Measurements from ENCODE around the gene ARHGEF37.

The ARHGEF37 gene

GRCh38 chr5:149611326-149611725 lies 30.0 kb downstream of the ARHGEF37 start:
- no peaks in the 10 kb centered on the region for H3K9me2 ChIP-seq (replicated peaks; ENCODE audit: control insufficient read depth, low read length)
- H3K4me3 ChIP-seq (ENCODE audit: low read length) = peak overlapping the region; percentile 71
- peaks cover 21% of the 10 kb centered on the region for H3F3A ChIP-seq (ENCODE audit: control insufficient read depth, insufficient read depth)
- H3K27ac ChIP-seq (ENCODE audit: low read depth, low read length) = peak overlapping the region; percentile 100
- H3K27me3 ChIP-seq (ENCODE audit: control insufficient read depth, low read length) = no peaks in the 10 kb centered on the region
- H3K79me2 ChIP-seq (ENCODE audit: control insufficient read depth, low read length) = peaks cover 62% of the 10 kb centered on the region
- peaks cover 84% of the 10 kb centered on the region for H3K4me1 ChIP-seq (ENCODE audit: control insufficient read depth, low read length)
- H3K9me3 ChIP-seq (ENCODE audit: control insufficient read depth, insufficient read depth, low read length) = peaks cover 13% of the 10 kb centered on the region
- H4K20me1 ChIP-seq (ENCODE audit: control insufficient read depth, insufficient read depth, low read depth, low read length) = no peaks in the 10 kb centered on the region
- peaks cover 65% of the 10 kb centered on the region for H3K36me3 ChIP-seq (ENCODE audit: control insufficient read depth, low read length)
- H3K4me2 ChIP-seq (ENCODE audit: low read length) = peak overlapping the region; percentile 70
- TF ChIP-seq, protein P1, sequence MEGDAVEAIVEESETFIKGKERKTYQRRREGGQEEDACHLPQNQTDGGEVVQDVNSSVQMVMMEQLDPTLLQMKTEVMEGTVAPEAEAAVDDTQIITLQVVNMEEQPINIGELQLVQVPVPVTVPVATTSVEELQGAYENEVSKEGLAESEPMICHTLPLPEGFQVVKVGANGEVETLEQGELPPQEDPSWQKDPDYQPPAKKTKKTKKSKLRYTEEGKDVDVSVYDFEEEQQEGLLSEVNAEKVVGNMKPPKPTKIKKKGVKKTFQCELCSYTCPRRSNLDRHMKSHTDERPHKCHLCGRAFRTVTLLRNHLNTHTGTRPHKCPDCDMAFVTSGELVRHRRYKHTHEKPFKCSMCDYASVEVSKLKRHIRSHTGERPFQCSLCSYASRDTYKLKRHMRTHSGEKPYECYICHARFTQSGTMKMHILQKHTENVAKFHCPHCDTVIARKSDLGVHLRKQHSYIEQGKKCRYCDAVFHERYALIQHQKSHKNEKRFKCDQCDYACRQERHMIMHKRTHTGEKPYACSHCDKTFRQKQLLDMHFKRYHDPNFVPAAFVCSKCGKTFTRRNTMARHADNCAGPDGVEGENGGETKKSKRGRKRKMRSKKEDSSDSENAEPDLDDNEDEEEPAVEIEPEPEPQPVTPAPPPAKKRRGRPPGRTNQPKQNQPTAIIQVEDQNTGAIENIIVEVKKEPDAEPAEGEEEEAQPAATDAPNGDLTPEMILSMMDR (IDR thresholded peaks at IDR 0.05; ENCODE audit: low read depth, low read length, poor library complexity, severe bottlenecking) = no peak
- TF ChIP-seq EZH2phosphoT487 (IDR thresholded peaks at IDR 0.05; ENCODE audit: borderline replicate concordance, low read length) = no peak

GRCh38 chr5:149614034-149614907 lies 33.0 kb downstream of the ARHGEF37 start:
- Histone ChIP-seq H3K79me2 (ENCODE audit: control insufficient read depth, low read length) (peaks cover 57% of the 10 kb centered on the region), H3F3A (ENCODE audit: control insufficient read depth, insufficient read depth) (peaks cover 28% of the 10 kb centered on the region), H3K9me2 (replicated peaks; ENCODE audit: control insufficient read depth, low read length) (no peaks in the 10 kb centered on the region), H3K4me3 (ENCODE audit: low read length) (no peak overlapping the region), H3K27ac (ENCODE audit: low read depth, low read length) (no peak overlapping the region), H3K27me3 (ENCODE audit: control insufficient read depth, low read length) (no peaks in the 10 kb centered on the region), H3K36me3 (ENCODE audit: control insufficient read depth, low read length) (peaks cover 84% of the 10 kb centered on the region), H3K4me2 (ENCODE audit: low read length) (peak overlapping the region; percentile 7; the same call in 1 of the 2 replicates), H3K9me3 (ENCODE audit: control insufficient read depth, insufficient read depth, low read length) (peaks cover 9% of the 10 kb centered on the region), H4K20me1 (ENCODE audit: control insufficient read depth, insufficient read depth, low read depth, low read length) (no peaks in the 10 kb centered on the region), H3K4me1 (ENCODE audit: control insufficient read depth, low read length) (peaks cover 87% of the 10 kb centered on the region)
- TF ChIP-seq, protein P1 (IDR thresholded peaks at IDR 0.05; ENCODE audit: low read depth, low read length, poor library complexity, severe bottlenecking) = no peak
- no peak for TF ChIP-seq EZH2phosphoT487 (IDR thresholded peaks at IDR 0.05; ENCODE audit: borderline replicate concordance, low read length)

DNA sequence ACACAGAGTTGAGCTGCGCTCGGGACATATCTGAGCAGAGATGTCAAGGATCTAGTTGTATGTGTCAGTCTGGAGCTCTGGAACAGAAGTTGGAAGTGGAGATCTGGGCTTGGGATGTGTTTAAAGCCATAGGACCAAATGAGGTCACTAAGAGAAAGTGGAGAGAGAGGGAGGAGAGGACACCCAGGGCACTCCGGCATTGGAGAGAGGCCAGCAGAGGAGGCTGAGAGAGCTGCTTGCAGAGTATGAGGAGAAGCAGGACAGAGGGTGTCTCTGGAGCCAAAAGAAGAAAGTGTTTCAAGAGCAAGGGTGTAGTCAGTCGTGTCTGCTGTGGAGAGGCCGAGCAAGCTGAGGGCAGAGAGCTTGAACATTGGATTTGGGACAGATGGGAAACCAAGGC lies 34.7 kb downstream of the ARHGEF37 start:
- H3K27ac ChIP-seq (ENCODE audit: low read depth, low read length) = peak overlapping the region; percentile 86
- no peaks in the 10 kb centered on the region for H3K9me2 ChIP-seq (replicated peaks; ENCODE audit: control insufficient read depth, low read length)
- H3F3A ChIP-seq (ENCODE audit: control insufficient read depth, insufficient read depth) = peaks cover 28% of the 10 kb centered on the region
- peak overlapping the region; percentile 61 for H3K4me2 ChIP-seq (ENCODE audit: low read length)
- peaks cover 84% of the 10 kb centered on the region for H3K36me3 ChIP-seq (ENCODE audit: control insufficient read depth, low read length)
- H3K27me3 ChIP-seq (ENCODE audit: control insufficient read depth, low read length) = no peaks in the 10 kb centered on the region
- H3K4me1 ChIP-seq (ENCODE audit: control insufficient read depth, low read length) = peaks cover 86% of the 10 kb centered on the region
- TF ChIP-seq, protein P1 (IDR thresholded peaks at IDR 0.05; ENCODE audit: low read depth, low read length, poor library complexity, severe bottlenecking) = no peak
- no peak for TF ChIP-seq EZH2phosphoT487 (IDR thresholded peaks at IDR 0.05; ENCODE audit: borderline replicate concordance, low read length)
- peaks cover 42% of the 10 kb centered on the region for H3K79me2 ChIP-seq (ENCODE audit: control insufficient read depth, low read length)
- H3K9me3 ChIP-seq (ENCODE audit: control insufficient read depth, insufficient read depth, low read length) = no peaks in the 10 kb centered on the region
- no peaks in the 10 kb centered on the region for H4K20me1 ChIP-seq (ENCODE audit: control insufficient read depth, insufficient read depth, low read depth, low read length)
- peak overlapping the region; percentile 53 for H3K4me3 ChIP-seq (ENCODE audit: low read length)
